Stimulated activated CD8-positive, alpha-beta memory T cell treated with anti-CD3 and anti-CD28 coated beads, Interleukin-12 subunit alpha, Interleukin-12 subunit beta, amount 100 ng/mL, for 1 hour (primary cell): ENCODE measurements around the gene LRRC7.

ENCODE experiments used
- DNase-seq: peaks from one replicate; pipeline ENCODE4 v3.0.0-alpha.2; 2020; ENCODE audit warnings: low read depth

Gene LRRC7

DNA sequence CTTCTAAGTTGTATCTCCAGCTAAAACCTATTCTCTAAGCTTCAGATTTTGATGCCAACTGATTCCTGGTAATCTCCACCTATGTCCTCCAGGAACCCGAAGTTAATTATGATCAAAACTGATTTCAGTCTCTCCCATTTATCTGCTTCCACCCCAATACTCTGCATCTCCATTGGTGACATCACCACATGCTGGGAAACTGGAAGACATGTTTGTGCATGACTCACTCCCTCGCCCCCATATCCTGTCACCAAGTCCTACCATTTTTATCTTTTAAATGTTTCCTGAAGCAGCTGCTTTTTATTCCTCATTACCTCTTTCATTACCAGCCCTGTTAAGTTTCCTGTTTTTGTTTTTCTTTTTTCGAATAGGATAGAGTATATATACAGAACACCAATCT lies 409.2 kb downstream of the LRRC7 start:
- DNase-seq, result no peak

DNA sequence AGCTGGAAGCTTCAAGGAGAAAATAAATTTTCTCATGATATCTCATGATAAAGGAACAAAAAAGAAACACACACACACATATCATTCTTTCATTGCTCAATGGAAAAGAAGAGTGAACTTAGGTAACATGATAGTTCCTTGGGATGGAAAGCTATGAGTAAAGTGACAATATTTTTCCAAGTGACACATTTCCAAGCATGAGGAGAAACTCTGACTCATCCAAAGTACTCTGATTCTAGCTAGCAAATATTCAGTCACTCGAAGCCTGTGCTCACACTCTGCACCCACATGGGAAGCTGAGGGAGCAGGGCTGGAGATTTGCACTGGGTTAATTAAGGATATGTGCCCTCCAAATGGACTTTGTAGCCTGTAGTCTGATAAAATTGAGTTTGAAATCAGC lies 415.3 kb downstream of the LRRC7 start:
- no peak for DNase-seq

DNA sequence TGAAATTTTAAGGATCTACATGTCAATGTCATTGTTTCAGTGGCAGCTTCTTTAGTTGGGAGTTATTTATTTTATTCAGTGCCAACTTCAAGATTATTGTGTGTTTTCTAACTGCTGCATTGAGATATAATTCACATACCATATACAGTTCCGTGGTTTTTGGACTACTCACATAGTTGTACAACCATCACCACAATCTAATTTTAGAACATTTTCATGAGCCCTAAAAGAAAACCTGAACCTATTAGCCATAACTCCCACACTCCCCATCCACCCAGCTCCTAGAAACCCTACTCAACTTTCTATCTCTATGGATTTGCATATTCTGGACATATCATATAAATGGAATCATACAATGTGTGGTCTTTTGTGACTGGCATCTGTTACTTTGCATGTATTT lies 417.7 kb downstream of the LRRC7 start:
- DNase-seq, result no peak

DNA sequence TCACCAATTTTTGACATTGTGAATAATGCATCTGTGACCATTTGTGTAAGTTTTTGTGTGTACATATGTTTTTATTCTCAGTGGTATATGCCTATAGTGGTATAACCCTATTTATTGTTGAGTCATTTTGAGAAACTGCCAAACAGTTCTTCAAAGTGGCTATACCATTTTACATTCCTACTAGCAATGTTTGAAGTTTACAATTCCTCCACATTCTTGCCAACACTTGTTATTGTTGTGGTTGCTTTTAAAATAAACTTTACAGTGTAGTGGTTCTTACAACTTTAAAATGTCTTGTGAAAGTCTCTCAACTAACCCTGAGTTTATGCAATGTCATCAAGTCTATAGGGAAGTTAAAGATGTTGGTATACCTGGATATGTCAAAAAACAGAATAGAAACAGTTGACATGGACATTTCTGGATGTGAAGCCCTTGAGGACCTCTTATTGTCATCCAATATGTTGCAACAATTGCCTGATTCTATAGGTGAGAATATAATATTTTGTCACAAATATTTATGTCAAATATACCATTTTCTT lies 418.2 kb downstream of the LRRC7 start:
- DNase-seq, result no peak

DNA sequence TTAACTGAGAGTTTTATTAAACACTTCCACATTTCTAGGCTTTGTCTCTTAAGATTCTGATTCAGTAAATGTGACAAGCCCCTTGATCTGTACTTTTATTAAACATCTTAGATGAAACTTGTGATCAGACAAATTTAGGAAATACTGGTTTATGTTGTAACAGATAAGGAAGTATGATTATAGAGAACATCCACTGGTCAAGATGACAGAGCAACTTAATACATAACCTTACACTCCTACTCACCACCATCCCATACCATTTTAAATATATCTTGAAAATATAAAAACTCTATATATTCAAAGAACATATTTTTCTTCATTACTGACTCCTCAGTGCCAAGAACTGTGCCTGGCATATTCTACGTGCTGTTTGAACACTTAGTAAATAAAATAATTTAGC lies 420.2 kb downstream of the LRRC7 start:
- DNase-seq, result no peak

DNA sequence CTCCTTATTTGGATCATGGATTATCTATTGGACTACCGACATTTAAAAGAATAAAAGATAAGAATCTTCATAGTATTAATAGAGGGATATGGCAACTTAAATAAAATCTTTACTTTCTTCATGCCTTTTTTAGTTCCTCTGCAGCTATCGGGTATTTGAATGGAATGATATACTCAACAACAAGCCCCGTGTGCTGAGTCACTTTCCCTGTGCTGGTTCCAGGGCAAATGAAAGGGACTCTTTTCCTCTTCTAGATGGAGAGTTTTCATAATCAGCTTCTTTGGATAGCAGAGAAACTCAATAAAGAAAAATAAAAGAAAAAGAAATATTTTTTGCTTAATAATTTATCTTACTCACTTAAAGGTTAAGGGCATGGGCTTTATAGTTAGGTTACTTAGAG lies 423.9 kb downstream of the LRRC7 start:
- no peak for DNase-seq

DNA sequence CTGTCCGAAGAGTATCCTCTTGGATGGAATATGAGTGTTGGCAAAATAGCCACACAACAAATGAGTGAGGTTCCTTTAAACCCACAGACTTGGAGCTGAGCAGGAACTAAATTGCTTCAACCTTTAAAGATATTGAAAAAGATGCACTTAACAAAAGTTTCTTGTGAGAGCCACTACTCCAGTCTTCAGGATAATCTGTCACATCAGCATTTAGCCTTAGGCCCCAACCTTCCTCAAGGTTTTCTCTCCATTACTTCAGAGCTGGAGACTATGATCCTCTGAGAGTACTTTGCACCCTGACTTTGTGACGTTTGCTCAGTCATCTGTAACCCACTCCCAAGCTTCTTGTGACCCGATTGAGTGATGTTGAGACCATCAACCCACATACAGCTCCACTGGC lies 424.9 kb downstream of the LRRC7 start:
- no peak for DNase-seq

DNA sequence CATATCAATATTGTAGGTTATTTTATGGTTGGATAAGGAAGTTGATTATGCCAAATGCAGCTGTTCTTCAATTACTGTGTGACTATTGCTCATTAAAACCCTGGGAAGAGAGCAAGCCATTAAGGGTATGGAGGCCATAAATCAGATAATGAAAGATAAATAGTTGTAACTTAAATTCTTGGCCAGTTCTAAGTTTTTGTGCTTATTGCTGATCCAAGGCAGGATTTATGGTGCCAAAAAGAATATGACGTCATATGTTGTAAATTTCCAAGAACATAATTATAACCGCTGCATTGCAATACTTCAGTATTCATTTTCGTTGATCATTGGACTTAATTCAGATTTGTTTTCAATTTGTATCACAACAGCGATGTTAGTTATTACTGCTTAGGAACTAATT lies 426.1 kb downstream of the LRRC7 start:
- no peak for DNase-seq

DNA sequence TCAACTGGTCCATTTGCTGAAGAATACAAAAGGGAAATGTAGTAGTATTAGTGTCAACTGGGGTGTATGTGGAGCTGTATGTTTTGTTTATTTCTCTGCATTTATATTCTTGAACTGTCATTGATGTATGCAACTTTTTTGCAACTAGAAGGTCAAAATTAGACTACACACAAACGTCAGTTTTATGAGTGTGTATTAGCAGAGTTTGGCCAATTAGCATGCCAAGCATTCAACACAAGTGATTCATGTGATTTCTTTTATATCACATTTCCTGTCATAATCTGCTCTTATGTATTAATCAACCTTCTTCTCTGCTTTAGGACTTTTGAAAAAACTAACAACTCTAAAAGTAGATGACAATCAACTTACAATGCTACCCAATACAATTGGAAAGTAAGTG lies 426.5 kb downstream of the LRRC7 start:
- DNase-seq, result no peak

DNA sequence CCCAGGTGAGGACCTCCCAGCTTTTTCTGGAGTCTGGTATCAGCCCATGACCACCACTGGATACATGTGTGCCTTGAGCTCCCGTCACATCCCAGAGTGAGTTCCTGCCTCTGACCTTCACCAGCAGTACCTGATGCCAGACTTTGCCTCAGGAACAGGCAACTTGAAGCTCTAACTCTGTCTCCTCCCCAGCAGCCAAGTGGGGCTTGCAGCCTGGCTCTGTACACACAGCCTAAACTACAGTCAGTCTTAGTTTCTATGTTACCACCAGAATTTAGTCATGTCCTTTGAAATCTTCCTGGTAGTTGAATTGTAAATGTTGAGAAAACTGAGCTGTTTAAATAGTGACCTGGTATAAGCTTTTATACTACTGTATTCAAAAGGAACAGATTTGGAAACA lies 431.1 kb downstream of the LRRC7 start:
- no peak for DNase-seq

DNA sequence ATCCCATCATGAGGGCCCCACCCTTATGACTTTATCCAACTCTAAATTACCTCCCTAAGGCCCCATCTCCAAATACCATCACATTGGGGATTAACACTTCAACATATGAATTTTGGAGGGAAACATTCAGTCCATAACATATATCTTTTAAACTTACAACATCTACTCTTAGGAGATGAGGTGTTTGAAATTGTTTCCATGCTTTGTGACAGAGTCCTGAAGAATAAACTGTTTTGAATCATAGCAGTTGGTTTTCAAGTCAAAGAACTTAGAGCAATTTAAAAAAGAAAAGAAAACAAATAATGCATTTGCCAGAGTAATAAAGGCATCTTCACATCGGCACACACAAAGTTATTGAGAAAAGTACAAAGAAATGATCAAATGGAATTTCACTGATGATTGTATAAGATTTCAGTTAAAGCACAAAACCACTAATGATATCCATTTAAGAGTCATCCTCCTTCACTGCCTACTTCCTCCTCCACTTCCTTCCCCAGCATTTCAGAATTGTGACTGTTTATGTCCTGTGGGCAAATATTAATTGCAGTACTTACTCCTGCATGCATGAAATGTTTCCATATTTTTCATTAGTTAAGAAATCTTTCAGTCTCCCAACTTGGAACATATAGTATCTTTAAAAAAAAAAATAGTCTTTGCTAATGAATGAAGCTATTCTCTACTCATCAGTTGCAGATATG lies 435.6 kb downstream of the LRRC7 start:
- no peak for DNase-seq

DNA sequence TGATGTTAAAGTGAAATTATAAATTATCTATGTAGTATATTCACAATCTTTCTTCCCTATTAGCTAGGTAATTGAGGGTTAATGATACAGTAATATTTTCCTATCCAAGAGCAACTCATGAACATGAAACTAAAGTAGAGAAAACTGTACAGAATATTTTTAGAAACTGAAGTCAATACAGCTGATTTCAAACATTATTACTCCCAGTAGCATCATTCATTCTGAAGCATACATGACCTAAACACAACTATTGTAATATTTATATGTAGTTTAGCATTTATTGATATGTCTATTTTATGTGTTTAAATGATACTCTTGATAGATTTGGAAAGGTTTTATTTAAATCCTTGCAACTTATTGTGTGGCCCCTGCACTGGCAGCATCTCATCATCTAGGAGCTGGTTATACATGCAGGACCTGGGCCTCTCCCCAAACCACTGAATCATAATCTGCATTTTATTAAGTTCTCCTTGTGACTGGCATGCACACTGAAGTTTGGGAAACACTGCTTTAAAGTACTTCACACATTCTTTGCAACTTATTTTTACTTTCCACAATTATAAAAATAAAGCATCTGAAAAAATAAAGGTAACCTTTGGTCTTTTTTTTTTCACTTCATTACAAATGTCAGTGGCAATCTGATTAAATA lies 437.8 kb downstream of the LRRC7 start:
- no peak for DNase-seq

DNA sequence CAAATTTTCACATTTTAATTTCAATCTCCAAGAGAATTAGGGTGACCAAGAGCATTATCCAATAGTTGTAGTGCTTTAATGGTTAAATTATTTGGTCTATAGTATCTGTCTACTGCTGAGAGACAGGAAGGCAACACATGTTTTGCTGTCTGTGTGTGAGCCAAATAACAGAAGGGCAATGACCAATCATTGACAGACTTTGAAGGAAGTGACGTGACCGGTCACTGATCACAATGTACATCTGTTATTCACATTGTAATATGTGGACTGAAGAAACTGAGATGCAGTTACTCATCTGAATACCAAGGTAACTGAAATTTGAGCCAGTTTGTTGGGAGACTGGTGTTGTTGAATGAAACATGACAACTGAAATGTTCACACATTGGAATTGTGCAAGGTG lies 440.9 kb downstream of the LRRC7 start:
- DNase-seq, result no peak

DNA sequence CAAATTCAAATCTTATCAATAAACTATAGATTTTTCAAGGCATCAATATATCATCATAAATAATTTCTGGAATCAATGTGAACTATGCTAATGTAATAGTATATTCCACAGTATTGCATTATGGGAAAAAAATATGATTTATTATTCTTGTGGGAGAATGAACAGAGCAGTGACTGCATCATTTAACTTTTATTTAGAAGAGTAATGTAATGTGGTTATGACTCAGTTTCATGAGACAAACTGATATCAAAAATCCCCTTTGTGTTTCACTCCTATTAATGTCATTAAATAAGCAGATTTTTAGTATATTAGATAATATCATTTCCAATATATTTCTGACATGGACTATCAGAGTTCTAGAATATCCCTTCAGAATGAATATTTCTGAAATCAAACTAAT lies 450.0 kb downstream of the LRRC7 start:
- DNase-seq, result no peak

DNA sequence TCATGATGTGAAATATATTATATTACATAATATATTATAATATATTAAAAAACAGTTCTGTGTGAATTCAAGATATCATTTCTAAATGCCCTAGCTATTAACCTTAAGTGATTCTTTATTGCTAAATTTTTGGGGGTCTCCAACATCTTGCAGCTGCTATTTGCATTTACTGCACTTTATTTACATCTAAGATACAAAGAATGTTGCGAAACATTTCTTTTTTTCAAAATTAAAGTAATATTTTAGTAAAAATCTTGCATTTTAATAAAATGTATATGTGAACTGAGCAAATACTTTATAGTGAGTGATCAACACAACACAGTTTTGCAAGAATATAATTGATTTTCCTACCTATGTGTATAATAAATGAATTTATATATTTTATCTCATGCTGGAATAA lies 456.6 kb downstream of the LRRC7 start:
- DNase-seq, result no peak

DNA sequence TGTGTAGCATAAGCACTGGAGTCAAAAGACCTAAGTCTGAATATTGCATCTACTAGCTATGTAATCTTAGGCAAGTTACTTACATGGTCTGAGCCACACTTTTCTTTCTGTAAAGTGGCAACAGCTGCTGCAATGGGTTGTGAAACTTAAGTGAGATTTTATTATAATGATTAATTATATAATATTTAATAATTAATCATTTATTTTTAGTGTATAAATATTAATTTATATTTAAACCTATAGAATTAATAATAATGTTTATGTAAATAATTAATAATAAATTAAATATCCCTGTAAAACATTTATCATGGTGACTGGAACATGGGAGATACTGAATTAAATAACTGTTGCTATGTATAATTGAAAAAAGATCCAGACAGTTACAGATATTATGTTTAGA lies 457.3 kb downstream of the LRRC7 start:
- DNase-seq, result no peak

DNA sequence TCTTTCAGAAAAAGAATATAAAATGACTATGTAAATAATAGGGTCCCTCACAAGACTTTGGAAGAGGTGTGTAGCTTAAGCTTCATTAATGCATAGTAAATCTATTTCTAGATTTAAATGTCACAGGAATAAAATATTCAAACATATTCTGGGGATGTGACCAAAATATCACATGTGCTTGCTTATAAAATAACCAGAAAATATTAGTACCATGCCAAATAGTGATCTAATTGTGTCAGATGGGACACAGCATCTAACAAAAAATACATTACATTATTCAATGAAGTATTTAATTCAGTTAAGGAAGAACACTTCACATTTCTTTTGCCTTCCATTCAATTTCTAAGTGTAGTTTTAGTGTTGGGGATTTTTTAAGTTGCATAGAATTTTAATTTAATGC lies 458.1 kb downstream of the LRRC7 start:
- no peak for DNase-seq

DNA sequence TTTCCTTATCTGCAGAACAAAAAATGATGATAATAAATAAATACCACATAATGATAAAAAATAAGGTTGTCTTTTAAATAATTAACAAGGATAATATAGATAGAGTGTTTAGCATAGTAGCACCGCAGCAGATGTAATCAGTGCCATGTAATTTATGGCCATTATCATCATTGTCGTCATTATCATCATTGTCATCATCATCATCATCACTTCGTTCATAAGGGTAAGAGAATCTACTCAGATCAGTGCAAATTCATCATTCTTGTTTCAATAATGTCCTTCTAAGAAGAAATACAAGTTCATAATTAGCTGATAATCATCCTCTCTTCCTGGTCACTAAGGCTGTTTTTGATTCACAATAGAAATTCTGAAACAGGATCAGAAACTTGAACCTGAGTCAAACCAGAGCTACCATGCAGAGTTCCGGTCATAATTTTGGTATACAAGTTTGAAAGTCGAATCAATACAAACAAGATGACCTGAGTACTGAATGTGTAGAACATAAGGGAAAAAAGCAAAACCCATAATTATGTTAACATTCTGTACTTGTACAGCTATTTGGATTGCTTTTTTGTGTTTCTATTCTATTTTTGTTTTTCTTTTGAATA lies 465.6 kb downstream of the LRRC7 start:
- no peak for DNase-seq

DNA sequence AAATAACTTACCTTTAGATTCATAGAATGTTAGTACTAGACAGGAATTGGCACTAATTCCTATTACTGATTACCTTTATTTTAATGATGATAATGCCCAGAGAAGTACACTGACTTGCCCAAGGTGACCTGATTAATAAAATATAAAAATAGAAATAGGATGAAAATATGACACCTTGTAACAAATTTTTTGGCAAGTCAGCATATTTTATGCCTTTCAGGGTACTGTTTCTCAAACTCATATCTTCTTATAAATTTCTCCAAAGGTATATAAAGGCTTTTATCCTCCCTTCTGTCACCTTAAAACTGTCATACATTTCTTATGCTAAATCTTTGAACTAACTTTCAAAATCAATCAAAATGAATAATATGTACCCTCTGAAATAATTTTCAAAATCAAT lies 466.2 kb downstream of the LRRC7 start:
- no peak for DNase-seq

DNA sequence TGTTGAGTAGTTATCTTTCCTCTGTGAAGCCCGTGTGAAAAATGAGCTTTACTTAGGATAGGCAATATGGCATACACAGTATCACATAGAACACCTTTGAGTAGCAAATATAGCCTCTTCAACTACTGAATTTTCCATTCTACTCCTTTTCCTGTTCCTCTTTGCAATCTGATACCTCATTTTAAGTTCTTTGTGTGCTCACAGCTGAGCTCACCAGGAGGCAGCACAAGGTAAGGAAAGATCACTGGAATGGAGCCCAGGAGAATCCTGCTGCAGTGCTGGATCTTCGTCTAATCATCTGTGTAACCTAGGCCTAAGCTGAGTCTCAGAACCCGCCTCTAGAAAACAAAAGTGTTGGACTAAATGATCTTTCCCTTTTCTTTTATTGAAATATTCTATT lies 466.7 kb downstream of the LRRC7 start:
- DNase-seq, result no peak

DNA sequence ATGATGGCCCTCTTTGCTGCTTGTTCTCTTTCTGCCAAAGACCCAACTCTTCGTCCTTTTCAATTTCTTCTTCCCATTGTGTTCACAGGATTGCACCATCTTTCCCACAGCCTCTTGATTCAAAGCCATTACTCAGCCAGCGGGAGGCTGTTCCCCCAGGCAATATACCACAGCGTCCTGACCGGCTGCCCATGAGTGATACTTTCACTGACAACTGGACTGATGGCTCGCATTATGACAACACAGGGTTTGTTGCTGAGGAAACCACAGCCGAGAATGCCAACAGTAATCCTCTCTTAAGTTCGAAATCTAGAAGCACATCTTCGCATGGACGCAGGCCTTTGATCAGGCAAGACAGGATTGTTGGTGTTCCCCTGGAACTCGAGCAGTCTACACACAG lies 470.3 kb downstream of the LRRC7 start:
- no peak for DNase-seq

DNA sequence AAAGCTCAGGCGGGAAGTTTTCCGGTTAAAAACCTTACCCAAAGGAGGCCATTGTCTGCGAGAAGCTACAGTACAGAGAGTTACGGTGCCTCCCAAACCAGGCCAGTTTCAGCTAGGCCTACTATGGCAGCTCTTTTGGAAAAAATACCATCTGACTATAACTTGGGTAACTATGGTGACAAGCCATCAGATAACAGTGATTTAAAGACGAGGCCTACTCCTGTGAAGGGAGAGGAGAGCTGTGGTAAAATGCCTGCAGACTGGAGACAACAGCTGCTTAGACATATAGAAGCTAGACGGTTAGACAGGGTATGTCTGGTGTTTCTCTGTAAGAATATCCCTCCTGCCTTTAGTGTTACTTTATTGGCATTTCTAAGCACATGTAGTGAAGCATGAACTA lies 471.8 kb downstream of the LRRC7 start:
- no peak for DNase-seq

DNA sequence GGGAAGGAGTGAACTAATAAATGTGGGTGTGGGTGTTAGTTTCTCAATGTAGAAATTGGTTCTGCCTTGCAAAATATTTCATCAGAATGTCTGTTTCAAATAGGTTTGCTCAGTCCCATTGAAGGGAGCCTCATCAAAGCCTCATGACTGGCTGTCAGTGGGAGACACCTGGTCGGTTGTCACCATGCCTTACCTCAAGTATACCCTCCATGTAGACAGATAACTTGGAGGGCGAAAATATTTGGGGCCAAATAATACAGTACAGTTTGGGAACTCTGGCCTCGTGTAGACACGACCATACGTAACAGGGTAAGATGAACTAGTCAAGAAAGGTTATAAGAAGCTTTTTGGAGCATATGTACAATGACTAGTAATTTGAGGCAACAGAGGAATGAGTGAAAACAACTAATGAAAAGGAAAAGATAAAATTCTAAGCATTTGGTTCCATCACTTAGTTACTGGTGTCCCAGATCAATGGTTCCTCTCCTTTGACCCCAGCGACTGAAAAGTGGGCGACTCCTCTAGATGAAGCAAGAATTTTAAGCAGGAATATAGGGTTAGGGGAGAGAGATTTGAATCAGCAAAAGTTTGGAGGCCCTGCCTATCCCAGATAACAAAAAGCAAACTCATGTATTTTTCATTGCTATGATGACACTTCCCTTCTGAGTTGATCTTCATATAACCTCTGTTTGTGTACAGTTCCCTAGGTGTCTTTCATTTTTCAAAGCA lies 473.8 kb downstream of the LRRC7 start:
- no peak for DNase-seq
